ENCODE results near the gene CARHSP1. TPM values are rescaled to one million over a fixed set of nuclear protein-coding genes. Genes with fewer than 3 reads are reported as not detected.

Gene CARHSP1
- total RNA-seq, 2 experiments from 2014 or later, result 25.5 to 27.8 TPM

GRCh38 chr16:8887952-8888560, 19.2 kb upstream of the CARHSP1 start:
- ATAC-seq (ENCODE audit: poor library complexity) (no peak), DNase-seq (no peak)
- H3K27ac ChIP-seq (ENCODE audit: low read depth in 1 of 2, low read length in 2 of 2), result no peak overlapping the region
- Mint-ChIP-seq H3K4me3 (no peak overlapping the region), H3K27ac (no peak overlapping the region), H3K36me3 (ENCODE audit: low read depth) (peaks cover 37% of the 10 kb centered on the region), H3K27me3 (peaks cover 9% of the 10 kb centered on the region), H3K4me1 (ENCODE audit: low read depth) (peaks cover 25% of the 10 kb centered on the region), H3K9me3 (no peaks in the 10 kb centered on the region)
- intact Hi-C loops (cut with DNase I, micrococcal nuclease), result no loop called here
- peaks cover 26% of the 10 kb centered on the region for H3K4me1 ChIP-seq (ENCODE audit: insufficient read depth, low read length)
- no peak overlapping the region for H3K4me3 ChIP-seq (ENCODE audit: low read length)
- CTCF ChIA-PET, result no interaction called here
- POLR2A ChIA-PET, result no interaction called here
- H3K27me3 ChIP-seq (ENCODE audit: control insufficient read depth in 1 of 2, insufficient read depth in 2 of 2, low read length in 2 of 2), result peaks cover 0 to 2% of the 10 kb centered on the region in 2 experiments
- peaks cover 21% of the 10 kb centered on the region for H3K36me3 ChIP-seq (ENCODE audit: insufficient read depth, low read length)
- no peak for TF ChIP-seq CTCF (IDR thresholded peaks at IDR 0.05)
- H3K9me3 ChIP-seq (ENCODE audit: control insufficient read depth in 1 of 2, insufficient read depth in 1 of 2, low read length in 2 of 2), result peaks cover 0 to 5% of the 10 kb centered on the region in 2 experiments

- Mint-ChIP-seq H3K36me3 (ENCODE audit: low read depth) (peaks cover 30% of the 10 kb centered on the region), H3K27me3 (peaks cover 9% of the 10 kb centered on the region), H3K9me3 (no peaks in the 10 kb centered on the region), H3K4me3 (no peak overlapping the region), H3K4me1 (ENCODE audit: low read depth) (peaks cover 25% of the 10 kb centered on the region), H3K27ac (peak overlapping the region; percentile 60)
- no peak for TF ChIP-seq CTCF (IDR thresholded peaks at IDR 0.05)
- Histone ChIP-seq H3K4me1 (ENCODE audit: insufficient read depth, low read length) (peaks cover 26% of the 10 kb centered on the region), H3K4me3 (ENCODE audit: low read length) (no peak overlapping the region), H3K36me3 (ENCODE audit: insufficient read depth, low read length) (peaks cover 15% of the 10 kb centered on the region), H3K9me3 (ENCODE audit: control insufficient read depth in 1 of 2, insufficient read depth in 1 of 2, low read length in 2 of 2) (peaks cover 0 to 5% of the 10 kb centered on the region in 2 experiments), H3K27me3 (ENCODE audit: control insufficient read depth in 1 of 2, insufficient read depth in 2 of 2, low read length in 2 of 2) (peaks cover 0 to 2% of the 10 kb centered on the region in 2 experiments), H3K27ac (ENCODE audit: low read depth in 1 of 2, low read length in 2 of 2) (no peak overlapping the region)
- CTCF ChIA-PET, result no interaction called here
- no peak for DNase-seq
- POLR2A ChIA-PET, result interaction anchor here (1.8 kb wide), 1 partner anchor 19 kb away, joined by 4 read pairs; the partner anchor contains the start of gene CARHSP1
- intact Hi-C loops (cut with DNase I, micrococcal nuclease), result no loop called here
- no peak for ATAC-seq (ENCODE audit: poor library complexity)
Observed at GRCh38 chr16:8887431-8887765, 18.6 kb upstream of the CARHSP1 start.

GRCh38 chr16:8886593-8887430, 18.0 kb upstream of the CARHSP1 start:
- ATAC-seq (ENCODE audit: poor library complexity) (no peak), DNase-seq (no peak)
- Histone ChIP-seq H3K4me1 (ENCODE audit: insufficient read depth, low read length) (peaks cover 21% of the 10 kb centered on the region), H3K27me3 (ENCODE audit: control insufficient read depth in 1 of 2, insufficient read depth in 2 of 2, low read length in 2 of 2) (peaks cover 0 to 2% of the 10 kb centered on the region in 2 experiments), H3K9me3 (ENCODE audit: control insufficient read depth in 1 of 2, insufficient read depth in 1 of 2, low read length in 2 of 2) (peaks cover 0 to 5% of the 10 kb centered on the region in 2 experiments), H3K4me3 (ENCODE audit: low read length) (no peak overlapping the region), H3K27ac (ENCODE audit: low read depth in 1 of 2, low read length in 2 of 2) (no peak overlapping the region), H3K36me3 (ENCODE audit: insufficient read depth, low read length) (peaks cover 13% of the 10 kb centered on the region)
- H3K36me3 Mint-ChIP-seq (ENCODE audit: low read depth), result peaks cover 24% of the 10 kb centered on the region
- no peak for TF ChIP-seq CTCF (IDR thresholded peaks at IDR 0.05)
- H3K27ac Mint-ChIP-seq, result peak overlapping the region; percentile 60
- intact Hi-C loops (cut with DNase I, micrococcal nuclease), result no loop called here
- ChIA-PET POLR2A (interaction anchor here (1.8 kb wide), 1 partner anchor 18 kb away, joined by 4 read pairs; the partner anchor contains the start of gene CARHSP1), CTCF (interaction anchor here (0.8 to 1.7 kb wide), 2 partner anchors 50 to 89 kb away, joined by 3 to 8 read pairs; partner anchors contain the start of genes PMM2 and TMEM186)
- no peak overlapping the region for H3K4me3 Mint-ChIP-seq
- no peaks in the 10 kb centered on the region for H3K9me3 Mint-ChIP-seq
- peaks cover 21% of the 10 kb centered on the region for H3K4me1 Mint-ChIP-seq (ENCODE audit: low read depth)
- H3K27me3 Mint-ChIP-seq, result peaks cover 9% of the 10 kb centered on the region
